ENCODE data around the gene FAM229B. TPM values are rescaled to one million over a fixed set of nuclear protein-coding genes. Genes with fewer than 3 reads are reported as not detected.

The FAM229B gene
- total and polyA plus RNA-seq, 2 donors (not counting 3 experiments of a cell fraction or from before 2014, with no cell fraction given): 9.1 to 10.6 TPM

- Histone ChIP-seq H3K79me2 (ENCODE audit: control insufficient read depth, insufficient read depth, low read length) (no peaks in the 10 kb centered on the region), H3K27ac (ENCODE audit: insufficient read depth, low read depth, low read length) (no peak overlapping the region), H3K4me2 (ENCODE audit: insufficient read depth, low read length) (no peak overlapping the region), H3K36me3 (ENCODE audit: control insufficient read depth in 2 of 2, extremely low read depth in 1 of 2, insufficient read depth in 2 of 2, low read length in 2 of 2) (peaks cover 34 to 61% of the 10 kb centered on the region in 2 experiments), H3K9me1 (replicated peaks; ENCODE audit: control insufficient read depth, extremely low read depth, insufficient read depth, low read length) (no peaks in the 10 kb centered on the region), H3K4me3 (replicated peaks in 1 of 3; ENCODE audit: insufficient read depth in 1 of 3, low read depth in 1 of 3, low read length in 3 of 3) (no peak overlapping the region), H3K27me3 (ENCODE audit: control insufficient read depth in 2 of 2, insufficient read depth in 2 of 2, low read length in 2 of 2) (no peaks in the 10 kb centered on the region), H4K20me1 (replicated peaks; ENCODE audit: control insufficient read depth, extremely low read depth, insufficient read depth, low read length) (no peaks in the 10 kb centered on the region), H3K9me3 (replicated peaks; ENCODE audit: control insufficient read depth, insufficient read depth, low read length) (no peaks in the 10 kb centered on the region), H3K9ac (replicated peaks; ENCODE audit: extremely low read depth, insufficient read depth, low read length) (no peak overlapping the region), H3K4me1 (ENCODE audit: control insufficient read depth, extremely low read depth, insufficient read depth, low read length) (peaks cover 3% of the 10 kb centered on the region), H2AFZ (ENCODE audit: low read depth, low read length) (no peak overlapping the region)
- ChIA-PET POLR2A (no interaction called here), CTCF (no interaction called here)
- TF ChIP-seq CTCF (IDR thresholded peaks at IDR 0.05; ENCODE audit: extremely low read depth in 1 of 2, insufficient read depth in 1 of 2, low read depth in 1 of 2, low read length in 2 of 2) (no peak), POLR2A (IDR thresholded peaks at IDR 0.05; ENCODE audit: low read depth, low read length) (no peak), FOS (IDR thresholded peaks at IDR 0.05; ENCODE audit: borderline replicate concordance, insufficient read depth, low read length) (no peak), JUN (IDR thresholded peaks at IDR 0.05; ENCODE audit: borderline replicate concordance, insufficient read depth, insufficient read length, low read depth) (no peak), POLR2AphosphoS5 (IDR thresholded peaks at IDR 0.05; ENCODE audit: insufficient read depth, low read depth, low read length) (no peak), EZH2 (IDR thresholded peaks at IDR 0.05; ENCODE audit: borderline replicate concordance, low read depth, low read length, severe bottlenecking) (no peak), GATA2 (IDR thresholded peaks at IDR 0.05; ENCODE audit: insufficient read depth, insufficient read length, low read depth, low read length) (no peak), MYC (IDR thresholded peaks at IDR 0.05; ENCODE audit: low read depth, low read length) (no peak), MAX (IDR thresholded peaks at IDR 0.05; ENCODE audit: insufficient read depth, insufficient read length) (no peak)
- dilution Hi-C loops (cut with MboI; ENCODE audit: extremely low pct_ligation_motif_present, low sequenced_read_pairs) (no loop called here), intact Hi-C loops (cut with micrococcal nuclease) (no loop called here)
- FAIRE-seq (no peak), DNase-seq (ENCODE audit: low read depth, low spot score) (no peak)
- BruUV-seq (replicated peaks): no TSS peak
Observed at GRCh38 chr6:112149236-112149635, 61.8 kb downstream of the FAM229B start.
